Panc1 (cell line): ENCODE results near the gene ZBTB7C. TPM values are rescaled to one million over a fixed set of nuclear protein-coding genes. Genes with fewer than 3 reads are reported as not detected.

Source experiments
- ATAC-seq: fragments of 200-7000 bp; cut with Tn5 transposase; 2 replicates; pipeline ENCODE4 v1.9.1; 2020; ENCODE audit warnings: mild to moderate bottlenecking, moderate library complexity
- BruUV-seq: library from RNA; stranded (reverse); fragments of 400-500 nt; replicated peaks from 2 replicates; lab custom pipeline; 2021; lab: Mats Ljungman, UMichigan
- CTCF ChIA-PET: fragments of 300-600 bp; sonication (Branson Sonifier 250); formaldehyde crosslinking; loops from one replicate; lab custom pipeline; 2022; ENCODE audit warnings: antibody characterized with exemption; lab: Charles Lee
- POLR2A ChIA-PET: fragments of 300-600 bp; sonication (Branson Sonifier 250); formaldehyde crosslinking; loops from one replicate; lab custom pipeline; 2022; ENCODE audit warnings: antibody characterized with exemption; lab: Charles Lee
- DNase-seq: peaks from one replicate; pipeline ENCODE4 v3.0.0-alpha.2; 2010; ENCODE audit warnings: low read depth, low spot score
- H3K27ac ChIP-seq: 2 replicates; pipeline ENCODE4 v1.5.1; 2011; ENCODE audit warnings: mild to moderate bottlenecking, low read length, inconsistent platforms
- H3K27me3 ChIP-seq: fragments of 200-500 bp; sonication (Bioruptor generic); 2 replicates; pipeline ENCODE4 v1.6.0; 2014; ENCODE audit warnings: low read length, inconsistent platforms; ENCODE audit not compliant: control insufficient read depth, insufficient read depth
- H3K36me3 ChIP-seq: fragments of 200-500 bp; sonication (Bioruptor generic); 2 replicates; pipeline ENCODE4 v1.5.1; 2014; ENCODE audit warnings: inconsistent platforms, mild to moderate bottlenecking, low read length, moderate library complexity; ENCODE audit not compliant: control insufficient read depth, insufficient read depth
- H3K4me1 ChIP-seq: 2 replicates; pipeline ENCODE4 v1.5.1; 2011; ENCODE audit warnings: inconsistent platforms, mild to moderate bottlenecking, low read length, moderate library complexity; ENCODE audit not compliant: control insufficient read depth, insufficient read depth
- H3K4me3 ChIP-seq, 2 experiments: 2 replicates each; pipeline ENCODE4 v1.5.1; 2011 to 2012; ENCODE audit warnings: low read depth in 2 of 2, low read length in 2 of 2, mild to moderate bottlenecking in 2 of 2, inconsistent platforms in 1 of 2, moderate library complexity in 1 of 2
- H3K9me3 ChIP-seq: fragments of 200-500 bp; sonication (Bioruptor generic); 2 replicates; pipeline ENCODE4 v1.5.1; 2014; ENCODE audit warnings: low read depth, mild to moderate bottlenecking, inconsistent platforms, low read length, moderate library complexity; ENCODE audit not compliant: control insufficient read depth, insufficient read depth
- POLR2AphosphoS5 ChIP-seq: IDR thresholded peaks from 2 replicates; pipeline ENCODE4 v1.6.1; 2012; ENCODE audit warnings: mild to moderate bottlenecking, low read depth, low read length, moderate library complexity
- REST ChIP-seq, 2 experiments: IDR thresholded peaks; 2 replicates each; pipeline ENCODE4 v1.6.1; 2011 to 2012; ENCODE audit warnings: low read depth in 2 of 2, control low read depth in 1 of 2, low read length in 1 of 2, mild to moderate bottlenecking in 1 of 2, moderate library complexity in 1 of 2; ENCODE audit not compliant: insufficient read depth in 1 of 2
- SIN3A ChIP-seq: IDR thresholded peaks from 2 replicates; pipeline ENCODE4 v1.6.1; 2012; ENCODE audit warnings: low read depth, mild to moderate bottlenecking, low read length, moderate library complexity, borderline replicate concordance; ENCODE audit not compliant: insufficient read depth
- TCF7L2 ChIP-seq: IDR thresholded peaks from 2 replicates; pipeline ENCODE4 v1.6.1; 2011; ENCODE audit warnings: mild to moderate bottlenecking, low read depth, low read length, inconsistent platforms
- in situ Hi-C: cut with HindIII; loops from 2 replicates; pipeline ENCODE4 v1.10.0; 2016; ENCODE audit warnings: low sequenced_read_pairs, low pct_unique_long_range_greater_than_20kb
- intact Hi-C: fragments of 100-400 bp; cut with micrococcal nuclease; formaldehyde crosslinking; loops from one replicate; pipeline ENCODE4 v1.10.0; 2022; ENCODE audit not compliant: unreplicated experiment
- total RNA-seq: library from RNA; stranded (reverse); gene quantifications from one replicate; pipeline ENCODE4 v1.2.1, GENCODE V29; 2021; ENCODE audit not compliant: unreplicated experiment
- TF ChIP-seq, protein P1 (sequence below): fragments of 450-650 bp; IDR thresholded peaks from 2 replicates; pipeline ENCODE4 v1.5.1; 2017; ENCODE audit warnings: mild to moderate bottlenecking

ZBTB7C gene
- total RNA-seq, 1 experiment from 2014 or later = 0.03 TPM

- no peaks in the 10 kb centered on the region for H3K4me1 ChIP-seq
- no TSS peak for BruUV-seq
- DNase-seq (no peak), ATAC-seq (no peak)
- in situ Hi-C loops = no loop called here
- ChIA-PET CTCF (no interaction called here), POLR2A (no interaction called here)
- TF ChIP-seq, protein P1, sequence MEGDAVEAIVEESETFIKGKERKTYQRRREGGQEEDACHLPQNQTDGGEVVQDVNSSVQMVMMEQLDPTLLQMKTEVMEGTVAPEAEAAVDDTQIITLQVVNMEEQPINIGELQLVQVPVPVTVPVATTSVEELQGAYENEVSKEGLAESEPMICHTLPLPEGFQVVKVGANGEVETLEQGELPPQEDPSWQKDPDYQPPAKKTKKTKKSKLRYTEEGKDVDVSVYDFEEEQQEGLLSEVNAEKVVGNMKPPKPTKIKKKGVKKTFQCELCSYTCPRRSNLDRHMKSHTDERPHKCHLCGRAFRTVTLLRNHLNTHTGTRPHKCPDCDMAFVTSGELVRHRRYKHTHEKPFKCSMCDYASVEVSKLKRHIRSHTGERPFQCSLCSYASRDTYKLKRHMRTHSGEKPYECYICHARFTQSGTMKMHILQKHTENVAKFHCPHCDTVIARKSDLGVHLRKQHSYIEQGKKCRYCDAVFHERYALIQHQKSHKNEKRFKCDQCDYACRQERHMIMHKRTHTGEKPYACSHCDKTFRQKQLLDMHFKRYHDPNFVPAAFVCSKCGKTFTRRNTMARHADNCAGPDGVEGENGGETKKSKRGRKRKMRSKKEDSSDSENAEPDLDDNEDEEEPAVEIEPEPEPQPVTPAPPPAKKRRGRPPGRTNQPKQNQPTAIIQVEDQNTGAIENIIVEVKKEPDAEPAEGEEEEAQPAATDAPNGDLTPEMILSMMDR = no peak
- TF ChIP-seq SIN3A (no peak), TCF7L2 (no peak), POLR2AphosphoS5 (no peak), REST (IDR thresholded peaks at IDR 0.05; ENCODE audit: insufficient read depth in 1 of 2, low read depth in 2 of 2, low read length in 1 of 2) (no peak)
- H3K27me3 ChIP-seq = no peaks in the 10 kb centered on the region; the same call in 1 of the 2 replicates
- H3K4me3 ChIP-seq = no peak overlapping the region
- intact Hi-C loops = no loop called here
- H3K27ac ChIP-seq = no peak overlapping the region
- no peaks in the 10 kb centered on the region for H3K9me3 ChIP-seq
- no peaks in the 10 kb centered on the region for H3K36me3 ChIP-seq
These were observed 97.1 kb downstream of the ZBTB7C start for GRCh38 chr18:48312066-48312465.

- Histone ChIP-seq H3K9me3 (no peaks in the 10 kb centered on the region), H3K4me1 (no peaks in the 10 kb centered on the region), H3K27ac (no peak overlapping the region), H3K4me3 (no peak overlapping the region), H3K36me3 (no peaks in the 10 kb centered on the region), H3K27me3 (no peaks in the 10 kb centered on the region; the same call in 1 of the 2 replicates)
- ChIA-PET CTCF (no interaction called here), POLR2A (no interaction called here)
- no peak for DNase-seq
- TF ChIP-seq TCF7L2 (no peak), POLR2AphosphoS5 (no peak), SIN3A (no peak), REST (IDR thresholded peaks at IDR 0.05; ENCODE audit: insufficient read depth in 1 of 2, low read depth in 2 of 2, low read length in 1 of 2) (no peak)
- TF ChIP-seq, protein P1 = no peak
- intact Hi-C loops (no loop called here), in situ Hi-C loops (no loop called here)
- no TSS peak for BruUV-seq
- ATAC-seq = no peak
These were observed 98.2 kb downstream of the ZBTB7C start for GRCh38 chr18:48310999-48311398.
